DMS153 treated with DMSO at 0.1 percent for 48 hours (cell line): Measurements from ENCODE around the gene PDGFD.

Experiments
- DNase-seq: peaks from one replicate; lab custom pipeline; 2025; ENCODE audit not compliant: unreplicated experiment; lab: John Stamatoyannopoulos, UW

The PDGFD gene

DNA sequence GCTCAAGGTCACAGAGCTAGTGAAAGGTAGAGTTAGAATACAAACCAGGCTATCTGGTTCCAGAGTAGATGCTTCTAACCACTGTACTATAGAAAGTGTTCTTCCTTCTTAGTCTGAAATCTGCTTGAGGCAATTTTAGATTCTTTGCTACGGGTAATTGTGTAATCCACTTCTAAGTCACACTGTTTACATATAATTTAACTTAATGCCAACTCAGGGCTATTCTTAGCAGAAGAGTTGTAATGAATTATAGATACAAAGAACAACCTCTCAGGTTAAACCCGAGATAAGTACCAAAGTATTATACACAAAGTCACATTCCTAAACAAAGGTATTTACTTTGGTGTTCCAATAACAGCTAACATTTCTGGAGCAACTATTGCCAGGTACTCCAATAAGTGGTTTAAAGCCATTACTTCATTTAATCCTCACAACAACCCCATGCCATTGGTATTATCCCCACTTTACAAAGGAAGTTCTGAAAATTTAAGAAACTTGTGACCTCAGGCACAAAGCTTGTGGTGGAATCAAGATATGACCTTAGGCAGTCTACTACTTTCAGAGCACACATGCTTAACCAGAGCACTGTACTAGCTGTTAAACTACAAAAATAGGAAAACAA, 158.6 kb downstream of the PDGFD start:
- no peak for DNase-seq

DNA sequence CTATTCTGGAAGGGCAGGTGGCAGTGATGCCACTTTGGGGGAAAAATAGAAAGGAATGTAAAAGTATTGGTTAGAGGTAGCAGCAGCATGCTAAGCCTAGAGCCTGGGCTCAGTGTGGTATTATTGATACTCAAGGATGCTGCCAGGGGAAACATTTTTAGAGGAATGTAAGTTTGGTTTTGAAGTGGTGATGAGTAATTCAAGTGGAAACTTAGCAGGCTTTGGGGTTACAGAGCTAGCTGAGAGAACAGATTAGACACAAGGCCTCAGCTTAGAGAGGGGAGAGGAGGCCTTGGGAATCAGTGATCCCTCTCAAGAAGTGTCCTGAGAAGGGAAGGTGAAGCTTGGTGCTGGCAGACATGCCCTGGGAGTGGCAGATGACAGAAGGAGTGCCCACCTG, 160.5 kb downstream of the PDGFD start:
- no peak for DNase-seq

DNA sequence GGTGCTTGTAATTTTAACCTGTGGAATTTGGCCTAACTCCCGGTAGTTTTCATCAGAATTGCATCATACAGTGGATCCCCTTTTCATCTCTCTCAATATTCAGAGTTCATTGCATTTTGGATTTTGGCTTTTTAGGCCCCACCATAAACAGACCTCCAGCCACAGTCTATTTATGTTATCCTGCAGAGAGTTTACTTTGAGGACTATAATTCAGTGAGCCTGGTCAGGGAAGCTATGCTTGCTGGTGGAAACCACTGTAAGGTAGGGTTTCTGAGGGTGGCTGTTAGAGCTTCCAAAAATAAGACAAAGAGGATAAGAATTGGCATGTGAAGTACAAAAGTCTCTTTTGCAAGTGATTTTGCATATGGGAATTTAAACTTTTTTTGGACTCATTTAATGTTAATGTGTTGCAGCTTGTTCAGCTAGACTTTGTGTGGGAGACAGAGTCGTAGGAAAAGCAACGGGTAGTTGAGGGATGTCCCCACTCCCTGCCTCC, 162.3 kb downstream of the PDGFD start:
- DNase-seq, result no peak

DNA sequence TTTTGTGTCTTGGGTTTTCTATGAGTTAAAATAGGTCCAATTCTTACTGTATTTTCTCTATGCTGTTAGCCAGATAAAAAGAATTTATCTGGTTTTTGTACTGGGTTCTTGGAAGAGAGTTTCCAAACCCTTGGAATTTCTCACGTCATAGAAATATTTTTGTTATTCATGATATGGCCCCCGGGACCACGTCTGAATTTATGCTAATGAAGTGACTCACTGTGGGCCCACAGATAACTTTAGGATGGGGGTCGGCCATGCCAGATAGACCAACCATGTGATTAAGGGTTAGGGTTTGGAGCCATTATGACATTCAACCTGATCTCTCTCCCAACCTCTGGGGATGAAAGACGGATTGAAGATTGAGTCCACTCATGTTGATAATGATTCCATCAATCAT, 163.1 kb downstream of the PDGFD start:
- no peak for DNase-seq

DNA sequence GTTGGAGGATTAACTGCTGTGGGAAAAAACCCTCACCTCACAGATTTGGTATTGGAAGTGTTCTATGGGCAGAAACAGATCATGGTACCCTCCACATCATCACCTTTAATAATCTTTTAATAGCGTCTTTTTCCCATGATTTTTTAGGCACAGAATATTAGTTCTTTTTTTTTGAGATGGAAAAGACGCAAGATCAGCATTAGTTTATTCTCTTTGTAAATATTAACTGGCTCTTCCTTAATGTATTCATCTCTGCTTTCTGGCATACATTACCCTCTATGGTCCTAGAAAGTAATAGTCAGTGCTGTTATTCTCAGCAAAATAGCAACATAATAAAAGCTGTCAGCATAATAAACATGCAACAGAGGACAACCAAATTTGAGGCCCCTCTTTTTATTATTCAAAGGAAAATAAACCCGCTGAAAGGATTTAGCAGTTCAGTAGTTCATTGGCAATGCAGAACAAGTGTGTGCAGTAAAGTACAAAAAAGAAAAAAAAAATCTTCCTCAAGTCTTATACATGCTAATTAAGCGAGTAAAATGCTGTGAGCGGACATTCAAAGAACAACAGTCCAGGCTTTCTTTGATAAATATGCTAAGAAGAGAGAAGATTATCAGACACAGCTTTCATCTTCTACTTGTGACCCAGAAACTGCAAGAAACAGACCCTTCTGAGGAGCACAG, 165.0 kb downstream of the PDGFD start:
- no peak for DNase-seq

DNA sequence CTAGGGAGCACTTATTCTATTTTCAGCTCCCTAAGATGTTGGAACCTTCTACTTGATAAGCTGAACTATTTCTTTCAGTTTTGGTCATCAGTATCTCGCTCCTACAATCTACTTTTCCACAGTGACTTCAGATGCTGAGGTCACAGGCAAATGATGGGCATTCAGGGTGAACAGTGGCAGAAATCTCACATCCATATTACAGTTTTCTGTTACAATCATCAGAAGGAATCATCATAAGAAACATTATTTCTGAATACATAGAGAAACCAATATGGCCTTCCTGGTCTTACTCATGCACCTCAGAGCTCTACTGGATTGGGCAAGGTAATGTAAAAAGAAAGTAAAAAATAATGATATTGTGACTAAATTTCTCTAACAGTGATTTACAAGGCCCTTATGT, 166.9 kb downstream of the PDGFD start:
- DNase-seq, result no peak

DNA sequence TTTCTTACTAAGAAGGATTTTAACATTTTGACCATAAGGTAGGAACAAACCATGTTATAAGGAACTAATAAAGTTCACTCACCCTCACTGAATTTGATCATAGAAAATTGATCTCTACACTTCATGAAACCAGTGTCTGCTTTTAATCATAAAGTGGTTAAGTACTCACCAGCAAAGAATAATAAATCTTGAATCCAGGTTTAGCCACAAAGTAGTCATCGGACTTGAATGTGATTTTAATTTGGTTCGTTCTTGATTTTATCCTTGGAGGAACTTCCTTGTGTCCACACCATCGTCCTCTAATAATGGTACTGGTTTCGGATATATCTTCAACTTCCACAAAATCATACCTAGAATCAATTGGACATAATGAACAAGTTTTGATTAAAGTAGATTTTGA, 168.1 kb downstream of the PDGFD start:
- no peak for DNase-seq

DNA sequence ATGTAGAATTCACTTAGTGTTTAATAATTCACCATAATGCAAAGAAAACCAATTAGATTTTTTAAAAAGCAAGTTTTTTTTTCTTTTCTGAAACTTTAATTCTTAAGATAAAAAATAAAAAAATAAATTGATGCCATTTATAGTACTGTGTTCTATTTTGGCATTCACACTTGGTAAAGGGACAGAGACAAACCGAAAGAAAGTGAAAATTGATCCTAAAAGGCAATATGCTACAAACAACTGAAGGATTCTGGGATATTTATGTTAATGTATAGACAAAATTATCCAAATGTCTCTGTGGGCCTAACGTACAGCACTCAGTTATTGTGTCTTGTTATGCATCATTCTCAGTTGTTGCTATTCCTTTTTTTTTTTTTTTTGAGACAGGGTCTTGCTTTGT, 169.4 kb downstream of the PDGFD start:
- DNase-seq, result no peak

DNA sequence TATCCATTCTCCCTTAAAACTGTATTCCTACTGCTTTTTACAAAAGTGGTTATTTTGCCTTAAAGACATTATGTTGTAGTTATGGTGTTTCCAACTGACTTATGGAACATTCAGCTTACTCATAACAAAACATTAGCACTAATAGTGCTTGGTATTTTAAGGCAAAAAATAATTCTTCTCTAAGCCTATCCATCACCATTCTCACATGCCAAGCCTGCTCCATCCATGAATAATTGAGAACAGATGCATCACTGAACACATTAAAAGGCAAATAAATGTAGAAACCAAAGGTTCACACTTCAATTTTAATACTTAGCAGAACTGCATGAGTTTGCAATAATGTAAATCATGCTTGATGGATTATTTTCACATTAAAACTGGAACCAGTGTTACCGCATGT, 169.9 kb downstream of the PDGFD start:
- no peak for DNase-seq

DNA sequence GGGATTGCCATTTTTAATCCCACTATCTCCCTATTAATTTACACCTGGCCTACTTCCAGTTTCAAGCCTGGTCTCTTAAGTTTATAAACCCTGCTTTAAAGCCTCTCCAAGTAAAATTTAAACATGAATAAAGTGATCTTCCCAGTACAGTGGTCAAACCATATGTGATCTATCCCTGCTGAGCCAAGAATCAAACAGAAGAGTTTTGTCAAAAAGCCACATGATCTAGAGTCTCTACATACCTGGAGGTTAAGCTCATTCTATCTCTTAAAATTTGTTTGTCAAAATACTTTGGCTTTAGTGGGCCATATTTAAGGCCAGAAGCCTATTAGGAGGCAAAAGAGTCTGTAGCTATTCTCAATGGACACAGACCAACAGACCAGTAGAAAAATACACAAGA, 170.4 kb downstream of the PDGFD start:
- DNase-seq, result no peak

DNA sequence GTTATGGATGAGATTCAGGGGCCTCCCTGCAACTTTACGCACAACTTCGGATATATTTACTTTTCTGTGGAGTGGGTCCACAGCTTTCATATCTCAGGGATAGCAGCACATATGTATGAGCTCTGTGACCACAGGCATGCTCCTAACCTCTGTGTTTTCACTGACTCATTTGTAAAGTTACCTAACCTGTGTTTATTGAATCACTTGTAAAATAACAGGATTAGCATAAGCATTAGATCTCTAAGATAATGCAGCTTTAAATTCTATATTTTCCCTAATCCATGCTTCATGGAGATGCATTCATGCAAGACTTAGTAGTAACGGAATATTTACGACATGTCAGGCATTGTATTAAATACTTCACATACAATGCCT, 175.4 kb downstream of the PDGFD start:
- DNase-seq, result no peak

DNA sequence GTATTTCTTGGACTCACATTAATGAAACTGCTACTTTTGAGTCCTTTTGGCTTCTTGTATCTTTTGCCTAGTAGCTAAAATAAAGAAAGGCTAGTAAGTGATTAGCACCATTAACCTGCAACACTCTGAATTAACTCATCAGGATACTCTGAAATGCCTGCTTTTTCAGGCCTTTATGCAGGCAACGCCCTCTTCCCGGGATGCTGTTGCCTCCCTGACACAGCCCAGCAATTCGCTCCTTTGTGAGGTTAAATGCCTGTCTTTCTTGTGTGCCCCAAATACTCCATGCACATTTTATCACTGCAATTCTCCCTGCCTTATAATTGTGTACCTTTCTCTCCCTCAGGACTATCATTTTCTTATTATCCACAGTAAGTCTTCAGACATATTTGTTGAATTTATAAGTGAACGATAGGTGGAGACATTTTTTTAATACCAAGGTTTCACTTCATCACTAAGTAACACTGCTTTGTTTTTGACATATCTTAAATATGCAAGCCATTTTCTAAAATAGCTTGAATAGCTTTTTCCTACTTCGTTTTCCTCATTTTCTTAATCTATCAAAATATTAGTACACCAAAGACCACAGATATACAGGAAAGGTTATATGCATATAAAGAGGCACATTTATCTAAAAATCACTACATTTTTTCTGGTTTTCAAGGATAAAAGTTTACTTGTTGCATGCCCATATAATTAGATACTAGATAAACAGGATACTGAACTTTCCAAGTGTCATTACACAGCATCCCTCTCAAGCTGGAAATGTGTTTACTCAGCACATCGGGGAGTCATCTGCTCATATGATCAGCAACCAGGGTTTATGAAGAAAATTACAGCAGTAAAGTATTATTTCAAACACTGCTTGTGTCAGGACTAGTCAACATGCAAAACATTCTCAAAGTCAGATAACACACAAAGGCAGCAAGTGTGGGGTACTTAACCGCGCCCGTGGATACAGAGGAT, 176.0 kb downstream of the PDGFD start:
- DNase-seq, result no peak

DNA sequence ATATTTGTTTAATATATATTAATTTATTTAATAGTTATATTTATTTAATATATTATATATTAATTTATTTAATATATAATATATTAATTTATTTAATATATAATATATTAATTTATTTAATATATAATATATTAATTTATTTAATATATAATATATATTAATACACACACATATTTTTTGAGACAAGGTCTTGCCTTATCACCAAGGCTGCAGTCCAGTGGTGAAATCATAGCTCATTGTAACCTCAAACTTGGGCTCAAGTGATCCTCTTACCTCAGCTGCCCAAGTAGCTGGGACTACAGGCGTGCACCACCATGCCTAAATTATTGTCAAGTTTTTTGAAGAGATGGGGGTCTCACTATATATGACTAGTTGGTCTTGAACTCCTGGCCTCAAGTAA, 178.9 kb downstream of the PDGFD start:
- no peak for DNase-seq

DNA sequence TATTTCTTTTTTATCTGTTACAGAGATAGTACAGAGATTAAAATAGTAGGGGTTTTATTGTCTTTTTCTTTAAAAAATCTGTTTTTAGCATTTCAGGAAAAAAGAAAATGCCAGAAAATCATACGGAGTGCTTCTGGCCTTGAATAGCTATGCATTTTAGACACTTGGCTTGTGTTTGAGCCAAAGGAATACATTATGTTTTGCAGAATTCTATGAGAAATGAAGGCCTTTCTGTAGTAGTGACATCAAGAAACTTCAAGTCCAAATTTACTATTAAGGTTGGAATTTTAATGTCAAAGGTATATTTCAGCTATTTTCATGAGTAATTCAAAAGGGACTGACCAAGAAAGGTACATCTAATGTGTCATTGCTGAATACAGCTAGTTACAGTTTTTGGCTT, 183.8 kb downstream of the PDGFD start:
- no peak for DNase-seq

DNA sequence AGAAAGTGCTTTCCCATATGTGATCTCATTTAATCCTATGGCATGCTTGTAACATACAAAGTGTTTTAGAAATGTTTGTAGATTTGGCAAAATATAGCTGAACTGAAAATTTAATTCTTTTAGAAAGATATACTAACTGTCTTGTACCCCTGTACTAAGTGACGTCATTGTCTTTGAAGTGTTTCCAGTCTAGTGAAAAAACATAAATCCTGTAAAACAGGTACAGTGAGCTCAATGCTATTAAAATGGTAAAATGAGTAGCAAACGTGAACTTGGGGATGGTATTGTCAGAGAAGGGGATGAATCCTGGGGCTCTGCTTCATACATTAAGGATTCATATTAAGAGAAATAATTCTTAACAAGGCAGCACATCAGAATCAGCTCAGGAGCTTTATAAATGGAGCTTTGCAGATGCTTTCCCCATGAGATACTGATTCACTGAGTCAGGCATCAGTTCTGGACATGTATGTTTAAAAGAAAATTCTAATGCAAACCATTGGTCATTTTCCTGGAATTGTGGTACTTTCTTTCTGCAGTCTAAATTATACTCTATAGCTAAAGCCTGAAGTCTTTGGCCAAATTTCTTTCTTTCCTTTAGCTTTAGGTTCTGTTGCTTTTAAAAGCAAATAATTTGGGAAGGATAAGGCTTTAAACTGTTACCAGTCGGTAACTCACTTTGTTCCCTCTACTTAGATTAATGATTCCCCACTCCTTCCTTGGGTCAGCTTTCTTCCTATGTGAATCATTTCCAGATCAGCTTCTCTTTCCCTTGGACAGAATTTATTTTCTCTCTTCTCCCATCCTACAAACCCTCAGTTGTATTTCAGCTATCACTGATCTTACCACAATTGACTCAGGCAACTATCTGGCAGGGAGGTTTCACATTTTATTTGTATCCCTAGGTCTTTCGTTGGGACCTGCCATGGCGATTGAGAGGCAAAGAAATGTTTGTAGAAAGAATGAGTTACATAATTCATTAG, 185.0 kb downstream of the PDGFD start:
- no peak for DNase-seq

DNA sequence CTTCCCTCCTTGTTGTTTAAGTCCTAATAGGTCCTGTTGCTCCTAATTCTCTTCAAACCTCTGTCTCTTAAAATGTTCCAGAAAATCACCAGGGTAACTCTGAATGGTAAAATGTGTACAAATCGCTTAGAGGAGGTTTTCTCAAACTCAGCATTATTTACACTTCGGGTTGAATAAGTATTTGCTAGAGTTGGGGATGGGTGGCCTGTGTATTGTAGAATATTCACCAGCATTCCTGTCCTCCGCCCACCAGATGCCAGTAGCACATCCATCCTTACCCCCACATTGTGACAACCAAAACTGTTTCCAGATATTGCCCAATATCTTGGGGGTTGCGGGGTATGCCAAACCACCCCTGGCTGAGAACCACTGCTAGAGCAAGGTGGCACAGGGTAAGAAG, 191.9 kb downstream of the PDGFD start:
- no peak for DNase-seq

DNA sequence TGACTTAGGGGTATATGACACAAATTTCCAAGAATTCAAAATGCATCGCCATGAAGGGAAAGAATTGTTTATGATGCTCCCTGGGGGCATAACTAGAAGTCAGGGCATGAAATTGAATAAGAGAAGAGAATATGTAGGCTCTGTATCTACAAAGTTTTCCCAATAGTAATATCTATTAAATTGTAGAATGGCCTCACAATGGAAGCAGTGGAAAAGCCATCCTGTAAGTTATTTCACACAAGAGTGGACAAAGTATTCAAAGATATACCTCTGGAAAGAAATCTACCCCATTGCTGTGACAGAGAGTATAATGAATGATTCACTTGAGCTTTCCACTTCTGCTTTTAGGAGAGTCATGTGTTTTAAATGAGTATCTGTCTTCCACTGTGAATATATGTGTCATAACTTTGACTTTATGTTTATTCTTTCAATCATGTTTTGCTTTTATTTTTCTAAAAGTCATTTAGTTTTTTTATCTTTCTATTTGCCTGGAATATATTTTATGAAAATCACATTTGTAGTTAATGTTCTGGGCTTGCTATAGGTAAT, 193.2 kb downstream of the PDGFD start:
- DNase-seq, result no peak

DNA sequence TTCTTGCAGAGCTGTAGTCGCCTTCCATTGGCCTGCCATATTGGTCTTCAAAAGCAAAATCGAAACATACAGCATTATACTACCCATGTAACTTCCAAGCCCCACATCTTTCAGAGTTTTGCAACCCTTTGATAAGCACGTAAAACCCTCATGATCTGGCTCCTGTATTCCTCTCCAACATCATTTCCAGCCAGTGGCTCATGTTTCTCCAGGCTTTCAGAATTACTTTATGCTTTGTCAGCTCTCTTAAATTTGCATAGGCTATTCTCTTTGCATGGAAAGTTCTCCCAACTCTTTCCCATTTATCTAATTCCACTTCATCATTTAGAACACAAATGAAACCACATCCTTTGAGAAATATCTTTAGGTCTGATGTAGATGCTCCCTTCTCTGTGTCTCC, 195.3 kb downstream of the PDGFD start:
- no peak for DNase-seq

DNA sequence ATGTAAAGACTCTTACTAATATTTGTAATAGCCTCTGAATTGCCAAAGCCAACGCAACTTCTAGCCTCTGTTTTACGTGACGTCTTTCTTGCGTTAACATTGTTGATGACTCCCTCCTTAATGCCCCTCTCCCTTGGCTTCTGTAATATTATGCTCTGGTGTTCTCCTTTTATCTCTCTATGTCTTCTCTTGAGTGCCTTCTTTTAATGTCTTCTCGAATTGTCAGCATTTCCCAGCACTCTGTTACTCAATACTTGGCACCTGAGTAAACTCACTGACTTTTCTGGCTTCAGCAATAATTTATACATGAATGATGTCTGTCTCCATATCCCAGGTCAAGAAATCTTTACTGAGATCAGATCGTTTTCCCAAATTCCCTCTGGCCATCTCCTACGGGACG, 196.0 kb downstream of the PDGFD start:
- DNase-seq, result no peak

DNA sequence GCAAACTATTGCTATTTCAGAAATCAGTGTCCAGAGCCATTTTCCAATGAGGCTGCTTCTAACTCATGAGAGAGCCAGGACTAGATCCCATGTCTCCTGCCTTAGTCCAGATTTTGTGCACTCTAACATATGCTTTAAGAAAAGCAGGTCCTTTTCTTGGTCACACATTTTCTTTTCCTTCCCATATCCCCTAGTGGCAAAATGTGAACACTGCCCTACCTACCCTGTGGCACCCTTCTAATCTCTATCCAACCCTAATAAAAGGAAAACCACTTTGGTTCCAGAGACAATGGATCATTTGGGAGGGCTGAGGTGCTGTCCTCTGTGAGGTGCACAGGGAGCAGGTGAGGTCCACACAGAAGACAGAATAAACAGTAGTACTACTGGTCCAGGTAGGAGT, 199.6 kb downstream of the PDGFD start:
- no peak for DNase-seq
